HG03342 (cell line): ENCODE data around the gene INTS13.
"Not testable (repeated sequence)": the region's sequence is repeated elsewhere in the genome, so short reads cannot be mapped to it uniquely, and the experiment has no call there.

Experiments
- ATAC-seq: cut with Tn5 transposase; IDR thresholded peaks from one replicate; pipeline ENCODE4 v1.9.1; 2021; ENCODE audit warnings: mild to moderate bottlenecking, moderate library complexity; ENCODE audit not compliant: unreplicated experiment

The INTS13 gene

GRCh38 chr12:26870491-26871419 is 67.0 kb downstream of the INTS13 start:
- ATAC-seq, result no peak

DNA sequence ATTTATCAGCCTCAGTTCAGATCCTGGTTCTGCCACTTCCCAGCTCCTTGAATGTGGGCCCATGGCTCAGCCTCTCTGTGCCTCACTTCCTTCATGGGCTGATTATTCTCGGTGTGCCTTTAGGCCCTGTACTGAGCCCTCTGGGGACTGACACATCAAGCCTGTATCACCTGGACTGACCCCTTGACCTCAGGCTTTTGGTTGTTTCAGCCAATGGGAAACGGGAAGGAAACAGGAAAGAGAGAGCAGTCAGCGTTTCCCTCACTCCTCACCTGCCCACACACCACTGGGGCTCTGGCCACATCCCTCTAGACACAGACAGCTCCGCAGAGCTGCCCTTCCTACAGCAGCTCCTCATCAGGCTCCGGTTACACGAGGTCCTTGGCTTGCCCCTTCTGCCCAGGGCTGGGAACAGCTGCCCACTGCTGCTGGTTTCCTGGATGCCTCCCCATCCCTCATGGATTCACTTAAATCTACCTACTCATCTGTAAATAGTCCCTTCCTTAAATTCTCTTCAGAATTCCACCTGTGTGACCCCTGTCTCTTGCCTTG is 67.8 kb downstream of the INTS13 start:
- no peak for ATAC-seq

- no peak for ATAC-seq
These were observed 68.7 kb downstream of the INTS13 start for GRCh38 chr12:26869104-26869494.

DNA sequence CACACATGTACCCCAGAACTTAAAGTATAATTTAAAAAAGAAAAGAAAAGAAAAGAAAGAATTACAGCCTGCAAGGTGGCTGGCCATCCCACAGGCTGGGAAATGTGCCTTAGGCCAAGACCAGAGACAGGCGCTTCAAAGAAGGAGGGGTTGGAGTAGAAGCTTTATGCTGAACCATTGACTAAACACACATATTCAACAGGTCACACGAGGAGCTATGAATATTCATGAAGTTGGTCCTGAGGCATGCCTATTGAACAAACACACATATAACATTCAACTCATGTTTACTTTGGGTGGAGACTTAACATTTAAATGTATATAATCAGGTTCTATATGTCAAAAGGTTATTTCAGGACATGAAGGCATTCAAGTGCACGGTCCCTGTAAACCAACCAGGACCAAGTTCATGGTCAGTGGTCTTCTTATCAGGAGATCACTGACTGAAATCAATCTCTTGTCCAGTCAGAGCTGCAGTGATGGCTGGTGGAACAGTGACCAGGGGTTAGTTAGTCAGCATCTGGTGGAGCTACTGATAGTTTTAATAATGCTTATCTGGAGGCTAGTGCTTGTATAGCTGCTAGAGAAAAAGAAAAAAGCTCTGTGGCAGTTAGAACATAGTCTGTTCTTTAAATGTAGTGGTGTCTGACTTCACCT is 69.2 kb downstream of the INTS13 start:
- ATAC-seq, result no peak

DNA sequence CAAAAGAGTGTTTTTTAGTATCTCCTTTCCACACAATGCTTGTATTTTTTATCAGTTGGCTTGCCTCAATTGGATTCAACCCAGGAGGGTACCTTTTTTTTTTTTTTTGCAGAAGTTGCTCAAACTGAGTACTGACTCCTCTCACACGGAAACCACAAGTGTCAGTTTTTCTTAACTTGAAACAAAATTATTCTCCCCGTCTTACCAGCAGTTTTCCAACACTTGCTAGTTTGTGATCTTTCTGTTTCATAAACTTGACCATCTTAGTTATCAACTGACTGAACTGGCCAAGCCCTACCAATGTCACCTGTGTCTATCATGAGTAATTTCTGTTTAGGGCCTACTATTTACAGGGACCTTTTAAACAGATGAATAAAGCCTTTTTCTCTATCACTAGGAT is 70.7 kb downstream of the INTS13 start:
- ATAC-seq, result no peak

DNA sequence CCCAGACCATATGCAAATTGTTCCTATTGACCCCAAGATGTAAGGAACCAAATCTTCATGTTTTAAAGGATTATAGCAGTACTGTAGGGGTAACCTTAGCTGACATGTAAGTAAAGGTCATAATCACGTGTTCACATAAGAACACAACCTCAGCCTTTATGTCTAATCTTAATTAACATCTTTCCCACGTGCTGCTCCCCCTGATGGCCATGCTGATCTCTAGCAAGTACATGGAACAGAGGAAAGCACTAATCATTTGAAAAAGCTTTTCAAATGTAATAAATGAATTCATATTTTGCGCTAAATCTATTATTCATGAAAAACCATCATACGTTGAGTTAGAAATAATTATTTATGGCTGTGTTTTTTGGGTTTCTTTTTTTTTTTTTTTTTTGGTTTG is 74.3 kb downstream of the INTS13 start:
- ATAC-seq, result no peak

- ATAC-seq, result not testable (repeated sequence)
These were observed 75.0 kb downstream of the INTS13 start for GRCh38 chr12:26862787-26863186.

DNA sequence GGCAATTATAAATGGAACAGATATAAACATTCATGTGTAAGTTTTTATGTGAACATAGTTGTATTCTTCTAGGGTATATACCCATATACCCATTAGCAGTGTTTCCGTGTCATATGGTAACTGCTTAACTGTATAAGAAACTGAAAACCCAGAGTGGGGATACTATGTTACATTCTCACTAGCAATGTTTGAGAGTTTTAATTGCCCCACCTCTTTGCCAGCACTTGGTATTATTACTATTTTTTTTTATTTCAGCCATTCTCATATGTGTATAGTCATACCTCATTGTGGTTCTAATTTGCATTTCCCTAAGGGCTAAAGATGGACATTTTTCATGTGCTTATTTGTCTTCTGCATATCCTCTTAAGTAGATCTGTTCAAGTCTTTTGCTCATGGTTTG is 76.1 kb downstream of the INTS13 start:
- no peak for ATAC-seq

GRCh38 chr12:26857465-26858176 is 80.2 kb downstream of the INTS13 start:
- no peak for ATAC-seq

GRCh38 chr12:26855337-26855736 is 82.4 kb downstream of the INTS13 start:
- ATAC-seq, result no peak
